Ecto neural progenitor cell (in vitro differentiated cells): Measurements from ENCODE around the gene GPAT3.
"Not testable (repeated sequence)": the region's sequence is repeated elsewhere in the genome, so short reads cannot be mapped to it uniquely, and the experiment has no call there.

Source experiments
- DNase-seq: peaks from one replicate; pipeline ENCODE4 v3.0.0-alpha.2; 2018; ENCODE audit warnings: low spot score

Gene GPAT3

DNA sequence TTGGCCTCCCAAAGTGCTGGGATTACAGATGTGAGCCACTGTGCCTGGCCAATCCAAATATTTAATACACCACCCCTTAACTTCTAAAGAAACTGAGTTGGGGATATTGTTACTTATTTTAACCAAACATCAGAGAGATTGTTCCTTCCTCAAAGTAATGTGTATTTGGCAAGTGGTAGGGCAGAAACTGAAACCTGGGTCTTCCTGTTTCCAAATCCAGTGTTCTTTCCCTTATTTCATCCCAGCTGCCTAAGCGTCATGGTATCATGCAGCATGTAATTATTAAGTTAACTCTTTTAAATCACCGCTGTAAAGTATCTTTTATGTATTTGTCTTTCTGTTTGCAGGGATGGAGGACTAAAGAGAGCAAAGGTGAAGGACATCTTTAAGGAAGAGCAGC is 68.4 kb downstream of the GPAT3 start:
- DNase-seq, result no peak

DNA sequence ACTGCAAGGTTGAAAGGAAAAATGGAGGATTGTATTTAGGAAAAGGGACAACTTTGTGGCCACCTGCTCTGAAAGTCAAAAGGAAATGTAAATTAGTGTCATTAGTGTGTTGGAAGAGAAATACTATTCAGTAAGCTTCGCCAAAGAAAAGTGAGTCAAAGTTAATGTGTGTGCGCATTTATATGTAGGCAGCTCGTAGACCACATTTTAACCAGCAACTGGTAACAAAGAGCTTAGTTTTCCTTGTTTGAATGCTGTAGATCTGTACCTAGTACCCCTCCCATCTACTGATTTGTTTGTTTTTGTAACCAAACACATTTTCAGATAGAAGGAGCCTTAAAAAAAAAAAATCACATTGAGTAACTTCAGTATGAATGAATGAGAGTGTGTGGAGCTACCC is 69.3 kb downstream of the GPAT3 start:
- DNase-seq, result no peak

DNA sequence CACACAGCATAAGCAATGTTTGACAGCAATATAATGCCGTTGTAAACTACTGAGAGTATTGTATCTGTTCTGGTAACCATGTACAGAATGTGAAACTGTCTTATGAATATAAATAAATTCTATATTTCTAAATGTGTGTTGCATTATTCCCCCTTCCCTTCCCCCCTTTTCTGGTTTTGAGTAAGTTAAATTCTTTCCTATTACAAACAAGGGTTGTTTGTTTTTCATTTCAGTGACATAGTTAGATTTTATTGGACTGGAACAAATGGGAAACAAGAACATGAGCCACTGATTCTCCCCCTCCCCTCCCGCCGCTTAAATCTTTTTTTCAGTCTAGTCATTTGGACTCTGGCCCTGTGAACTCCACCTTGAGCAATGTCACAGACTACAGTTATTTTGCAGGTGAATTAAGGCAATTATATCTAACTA is 69.8 kb downstream of the GPAT3 start:
- no peak for DNase-seq

DNA sequence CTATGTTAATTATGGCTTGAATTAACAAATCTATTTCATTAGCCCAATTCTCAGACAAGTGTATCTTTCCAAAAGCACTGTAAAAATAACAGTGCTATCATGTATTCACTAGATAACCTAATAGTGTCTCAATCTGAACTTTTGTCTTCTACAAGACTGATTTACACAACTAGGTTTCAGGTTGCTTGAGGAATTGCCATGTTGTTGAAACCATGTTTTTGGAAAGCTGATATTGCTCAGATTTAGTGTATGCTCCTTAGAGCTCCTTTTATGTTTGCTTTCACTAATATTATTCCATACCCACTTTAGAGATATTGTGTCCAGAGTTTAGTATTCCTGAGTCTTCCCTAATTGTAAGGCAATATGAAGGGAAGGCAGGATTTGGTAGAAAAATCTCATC is 70.6 kb downstream of the GPAT3 start:
- no peak for DNase-seq

DNA sequence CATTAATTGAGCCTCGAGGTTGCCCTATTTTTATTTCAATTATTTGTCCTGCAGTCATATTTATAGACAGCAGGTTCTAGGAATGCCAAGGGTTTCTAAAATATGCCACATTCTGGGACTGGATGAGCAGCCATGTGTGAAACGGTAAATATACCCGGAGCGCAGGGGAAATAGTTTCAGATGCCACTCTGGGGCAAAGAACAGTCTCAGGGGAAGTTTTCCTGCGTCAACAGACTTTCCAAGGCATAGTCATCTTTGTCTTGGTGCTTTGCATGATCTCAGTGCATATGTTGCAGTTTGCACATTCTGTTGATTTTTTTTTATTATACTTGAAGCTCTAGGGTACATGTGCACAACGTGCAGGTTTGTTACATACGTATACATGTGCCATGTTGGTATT is 71.0 kb downstream of the GPAT3 start:
- DNase-seq, result no peak

DNA sequence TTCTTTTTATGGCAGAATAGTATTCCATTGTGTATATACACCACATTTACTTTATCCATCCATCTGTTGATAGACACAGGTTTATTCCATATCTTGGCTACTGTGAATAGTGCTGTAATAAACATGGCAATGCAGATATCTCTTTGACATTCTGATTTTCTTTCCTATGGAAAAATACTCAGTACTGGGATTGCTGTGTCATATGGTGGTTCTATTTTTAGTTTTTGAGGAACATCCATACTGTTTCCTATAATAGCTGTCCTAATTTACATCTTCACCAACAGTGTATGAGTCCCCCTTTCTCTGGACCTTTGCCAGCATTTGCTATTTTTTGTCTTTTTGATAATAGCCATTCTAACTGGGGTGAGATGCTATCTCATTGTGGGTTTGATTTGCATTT is 73.5 kb downstream of the GPAT3 start:
- no peak for DNase-seq

DNA sequence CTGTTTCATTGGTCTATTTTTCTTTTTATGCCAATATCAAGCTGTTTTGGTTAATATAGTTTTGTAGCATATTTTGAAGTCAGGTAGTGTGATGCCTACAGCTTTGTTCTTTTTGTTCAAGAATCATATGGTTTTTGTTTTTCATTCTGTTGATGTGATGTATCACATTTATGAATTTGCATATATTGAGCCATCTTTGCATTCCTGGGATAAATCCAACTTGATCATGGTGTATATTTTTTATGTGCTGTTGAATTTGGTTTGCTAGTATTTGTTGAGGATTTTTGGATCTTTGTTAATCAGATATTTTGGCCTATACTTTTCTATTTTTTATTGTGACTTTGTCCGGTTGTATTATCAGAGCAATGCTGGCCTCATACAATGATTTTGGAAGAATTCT is 74.8 kb downstream of the GPAT3 start:
- DNase-seq, result no peak

DNA sequence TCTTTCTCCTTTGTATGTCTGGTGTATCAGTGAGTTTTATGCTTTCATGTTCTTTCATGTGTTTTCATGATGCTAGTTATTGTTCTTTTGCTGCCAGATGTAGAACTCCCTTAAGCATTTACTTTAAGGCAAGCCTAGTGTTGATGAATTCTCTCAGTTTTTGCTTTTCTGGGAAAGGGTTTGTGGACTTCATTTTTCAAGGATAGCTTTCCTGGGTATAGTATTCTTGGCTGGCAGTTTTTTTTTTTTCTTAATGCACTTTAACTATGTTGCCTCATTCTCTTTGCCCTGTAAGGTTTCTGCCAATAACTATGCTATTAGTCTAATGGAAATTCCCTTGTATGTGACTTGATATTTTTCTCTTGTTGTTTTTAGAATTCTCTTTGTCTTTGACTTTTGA is 77.1 kb downstream of the GPAT3 start:
- no peak for DNase-seq

DNA sequence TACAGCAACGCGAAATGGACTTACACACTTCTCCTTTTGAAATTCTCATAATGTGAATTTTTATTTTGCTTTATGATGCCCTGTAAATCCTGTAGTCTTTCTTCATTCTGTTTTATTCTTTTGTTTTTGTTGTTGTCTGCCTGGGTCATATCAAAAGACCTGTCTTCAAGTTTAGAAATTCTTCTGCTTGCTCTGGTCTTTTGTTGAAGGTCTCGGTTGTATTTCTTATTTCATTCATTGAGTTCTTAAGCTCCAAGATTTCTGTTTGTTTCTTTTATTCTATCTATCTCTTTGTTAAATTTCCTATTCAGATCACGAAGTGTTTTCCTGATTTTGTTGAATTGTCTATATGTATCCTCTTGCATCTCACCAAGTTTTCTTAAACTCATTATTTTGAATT is 78.1 kb downstream of the GPAT3 start:
- DNase-seq, result no peak

DNA sequence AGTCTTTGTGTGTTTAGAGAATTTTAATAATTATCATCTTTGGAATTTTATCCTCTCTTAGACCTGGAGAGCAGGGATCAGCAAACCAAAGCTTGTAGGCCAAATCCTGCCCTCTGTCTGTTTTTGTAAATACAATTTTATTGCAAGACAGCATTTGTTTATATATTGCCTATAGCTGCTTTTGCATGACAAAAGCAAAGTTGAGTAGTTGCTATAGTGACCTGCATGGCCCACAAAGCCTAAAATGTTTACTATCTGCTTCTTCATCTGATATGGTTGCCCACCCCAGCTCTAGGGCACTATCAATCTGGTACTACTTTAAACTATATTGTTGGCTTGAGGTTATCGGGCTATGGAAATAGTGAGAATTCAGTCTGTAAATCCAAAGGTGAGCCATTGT is 80.3 kb downstream of the GPAT3 start:
- no peak for DNase-seq

DNA sequence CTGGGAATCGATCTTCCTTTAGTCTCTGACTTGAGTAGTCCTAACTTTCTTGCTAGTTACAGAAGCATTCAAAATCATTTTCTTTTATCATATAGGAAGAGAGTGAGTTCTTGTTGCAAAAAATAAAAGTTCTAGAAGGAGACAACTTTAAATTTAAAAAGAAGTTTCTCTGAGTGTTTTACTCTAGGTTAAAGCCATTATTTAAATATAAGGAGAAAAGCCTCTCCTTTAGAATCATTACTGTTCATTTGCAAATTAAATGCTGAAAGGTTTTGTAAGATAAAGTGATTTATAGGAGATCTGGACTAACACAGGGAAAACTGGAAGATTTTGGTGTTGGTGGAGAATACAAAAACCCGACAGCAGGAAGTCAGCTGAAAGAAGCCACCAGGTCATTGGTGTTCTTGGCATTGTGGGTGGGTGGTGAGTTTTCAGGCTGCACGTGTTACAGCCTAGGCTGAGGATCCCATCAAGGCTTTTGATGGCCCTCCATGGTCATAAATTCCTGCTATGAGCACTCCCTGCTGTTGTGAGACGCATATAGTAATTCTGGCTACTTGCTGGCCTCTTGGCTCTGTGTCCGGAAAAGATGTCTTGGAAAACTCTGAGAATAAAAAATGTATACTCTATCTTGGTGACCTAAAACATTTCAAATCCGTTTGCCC is 81.6 kb downstream of the GPAT3 start:
- DNase-seq, result no peak

DNA sequence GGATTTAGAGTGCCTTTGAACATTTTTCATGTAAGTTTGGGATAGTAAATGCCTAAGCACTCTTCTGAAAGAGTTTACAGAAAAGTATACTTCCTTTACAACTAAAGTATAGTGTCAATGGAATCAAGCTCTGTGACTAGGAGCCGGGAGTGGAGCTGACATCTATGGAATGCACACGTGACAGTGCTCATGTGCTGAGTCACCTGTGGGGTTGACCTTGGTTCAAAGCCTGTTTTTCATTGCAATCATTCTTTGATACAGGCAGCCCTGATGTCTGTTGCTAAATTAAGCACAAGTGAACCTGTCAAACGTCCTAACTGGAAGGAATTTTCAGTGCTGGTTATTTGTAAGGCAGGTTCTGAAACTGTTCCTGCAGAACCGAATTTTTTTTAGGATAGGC is 82.5 kb downstream of the GPAT3 start:
- no peak for DNase-seq

DNA sequence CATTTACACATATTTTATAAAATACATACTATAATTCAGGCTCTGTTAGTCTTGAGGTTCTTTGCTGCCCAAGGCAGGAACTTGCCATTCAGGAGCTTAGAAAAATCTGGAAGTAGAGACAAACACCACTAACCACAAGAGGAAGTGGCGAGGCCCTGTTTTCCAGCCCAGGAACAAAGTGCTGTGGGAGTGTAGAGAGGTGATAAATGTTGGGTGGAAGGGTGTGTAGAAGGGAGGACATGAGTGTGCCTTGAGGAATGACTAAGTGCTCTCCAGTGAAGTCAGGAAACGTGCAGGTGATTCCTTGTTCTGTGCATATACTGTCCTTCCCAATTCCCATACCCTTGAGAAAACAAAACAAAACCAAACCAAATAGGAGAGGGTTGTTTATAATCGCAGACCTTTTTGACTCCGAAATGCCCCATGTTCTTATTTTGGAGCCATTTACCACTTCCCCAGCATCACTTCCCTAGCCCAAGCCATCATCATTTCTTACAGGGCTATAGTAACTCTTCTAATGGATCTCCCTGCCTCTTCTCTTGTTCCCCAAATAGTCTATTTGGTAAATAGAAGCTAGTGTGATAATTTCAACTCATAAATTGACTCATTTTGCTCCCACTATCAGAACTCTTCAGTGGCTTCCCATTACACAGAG is 83.2 kb downstream of the GPAT3 start:
- DNase-seq, result no peak

DNA sequence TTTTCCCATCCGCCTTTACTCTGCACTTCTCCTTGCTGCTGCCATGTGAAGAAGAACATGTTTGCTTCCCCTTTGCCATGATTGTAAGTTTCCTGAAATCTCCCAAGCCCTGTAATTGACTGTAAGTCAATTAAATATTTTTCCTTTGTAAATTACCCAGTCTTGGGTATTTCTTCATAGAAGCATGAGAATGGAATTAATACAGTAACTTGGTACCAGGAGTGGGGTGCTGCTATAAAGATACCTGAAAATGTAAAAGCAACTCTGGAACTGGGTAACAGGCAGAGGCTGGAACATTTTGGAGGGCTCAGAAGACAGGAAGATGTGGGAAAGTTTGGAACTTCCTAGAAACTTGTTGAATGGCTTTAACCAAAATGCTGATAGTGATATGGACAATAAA is 86.2 kb downstream of the GPAT3 start:
- DNase-seq, result not testable (repeated sequence)

DNA sequence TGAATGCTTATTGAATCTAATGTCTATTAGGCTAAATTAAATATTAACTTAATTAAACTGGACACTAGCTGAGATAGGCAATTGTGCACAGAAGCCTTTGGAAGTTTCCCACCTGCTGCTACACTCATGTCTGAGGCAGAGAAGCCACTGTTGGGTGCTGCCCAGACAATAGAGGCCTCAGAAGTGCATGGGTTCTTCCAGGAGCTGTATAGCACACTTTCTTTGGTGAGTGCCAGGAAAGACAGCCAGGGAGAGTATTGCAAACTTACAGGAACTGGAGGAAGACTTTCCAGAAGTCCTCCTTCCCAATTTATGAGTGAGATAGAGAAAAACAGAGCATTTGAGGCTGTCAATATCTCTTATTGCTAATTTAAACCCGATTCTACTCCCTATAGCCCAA is 89.9 kb downstream of the GPAT3 start:
- no peak for DNase-seq

DNA sequence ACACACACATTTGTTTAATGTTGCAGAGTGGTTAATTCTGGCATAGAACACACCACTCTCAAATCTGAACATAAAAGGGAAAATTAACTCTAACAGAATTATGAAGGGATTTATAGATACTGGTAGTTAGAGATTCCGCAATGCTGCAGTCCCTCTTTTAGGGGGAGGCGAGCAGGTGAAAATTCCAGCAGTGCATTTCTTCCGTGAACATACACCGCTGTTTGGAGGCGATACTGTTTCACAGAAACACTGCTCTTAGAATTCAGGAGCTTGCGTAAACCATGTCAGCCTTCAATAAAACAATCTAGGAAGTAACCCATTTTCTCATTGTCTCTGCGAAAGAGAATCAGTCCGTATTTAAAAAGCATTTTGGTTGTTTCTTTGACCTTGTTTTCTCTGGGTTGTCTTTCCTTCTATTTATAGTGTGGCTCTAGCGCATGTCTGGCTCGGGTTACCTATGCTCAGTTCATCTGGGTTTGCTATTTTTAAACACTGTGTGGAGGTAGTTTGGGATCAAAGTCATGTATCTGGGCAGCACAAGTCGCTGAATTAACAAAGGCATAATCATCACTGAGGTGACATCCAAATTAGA is 90.4 kb downstream of the GPAT3 start:
- no peak for DNase-seq

DNA sequence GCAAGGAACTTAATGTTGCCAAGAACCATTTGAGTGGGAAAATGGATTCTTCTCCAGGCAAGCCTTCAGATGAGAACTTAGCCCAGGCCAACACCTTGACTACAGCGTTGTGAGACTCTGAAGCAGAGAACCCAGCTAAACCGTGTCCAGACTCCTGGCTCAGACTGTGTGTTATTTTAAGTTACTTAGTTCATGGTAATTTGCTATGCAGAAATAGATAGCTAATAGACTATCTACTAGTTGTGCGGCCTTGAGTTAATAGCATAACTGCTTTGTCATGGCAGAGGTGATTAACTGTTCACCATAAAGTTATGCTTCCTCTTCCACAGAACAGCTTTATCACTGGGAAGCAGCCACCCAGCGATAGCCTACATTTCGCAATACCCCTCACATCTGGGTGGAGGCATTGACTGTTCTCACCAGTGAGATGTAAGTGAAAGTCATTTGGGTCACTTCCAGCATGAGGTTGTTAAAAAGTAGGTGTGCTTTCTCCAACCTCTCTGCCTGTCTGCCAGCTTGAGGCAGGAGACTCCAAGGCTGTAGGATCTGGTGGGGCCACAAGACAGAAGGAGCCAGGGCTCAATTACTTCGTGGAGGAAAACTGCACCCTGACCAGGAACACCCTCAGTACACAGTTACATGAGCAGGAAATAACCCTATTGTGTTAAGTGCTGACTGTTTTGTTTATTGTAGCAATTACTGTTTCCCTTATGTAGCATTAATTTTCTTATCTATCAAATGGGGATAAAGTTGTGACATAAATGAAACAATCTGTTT is 94.2 kb downstream of the GPAT3 start:
- DNase-seq, result no peak

DNA sequence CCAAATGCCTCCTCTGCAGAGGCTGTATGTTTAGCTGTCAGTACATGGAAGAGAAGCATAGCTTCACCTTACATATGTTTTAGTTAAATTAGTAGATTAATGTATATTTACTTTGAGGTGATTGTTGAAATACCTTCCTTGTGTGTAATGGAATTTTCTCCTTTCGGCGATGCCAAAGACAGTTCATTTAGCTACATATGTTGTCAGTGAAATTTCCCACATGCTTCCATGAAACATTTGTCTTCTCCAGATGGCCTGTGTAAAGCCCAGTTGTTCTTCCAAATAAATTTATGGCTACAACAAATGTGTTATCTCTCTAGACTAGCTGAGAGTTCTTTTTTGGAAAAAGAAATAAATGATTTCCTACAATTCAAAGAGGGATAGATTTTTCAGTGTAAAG is 95.2 kb downstream of the GPAT3 start:
- no peak for DNase-seq

DNA sequence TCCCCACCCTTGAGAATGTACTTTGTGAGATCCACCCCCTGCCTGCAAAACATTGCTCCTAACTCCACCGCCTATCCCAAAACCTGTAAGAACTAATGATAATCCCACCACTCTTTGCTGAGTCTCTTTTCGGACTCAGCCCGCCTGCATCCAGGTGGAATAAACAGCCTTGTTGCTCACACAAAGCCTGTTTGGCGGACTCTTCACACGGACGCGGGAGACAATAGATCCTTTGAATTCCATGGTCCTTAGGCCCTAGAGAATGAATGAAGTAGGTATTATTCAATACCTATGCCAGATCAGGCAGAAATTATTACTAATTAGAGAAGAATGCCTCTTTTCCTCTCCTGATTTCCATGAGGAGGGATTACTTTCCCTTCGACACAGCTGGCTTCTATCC is 101.0 kb downstream of the GPAT3 start:
- DNase-seq, result no peak

DNA sequence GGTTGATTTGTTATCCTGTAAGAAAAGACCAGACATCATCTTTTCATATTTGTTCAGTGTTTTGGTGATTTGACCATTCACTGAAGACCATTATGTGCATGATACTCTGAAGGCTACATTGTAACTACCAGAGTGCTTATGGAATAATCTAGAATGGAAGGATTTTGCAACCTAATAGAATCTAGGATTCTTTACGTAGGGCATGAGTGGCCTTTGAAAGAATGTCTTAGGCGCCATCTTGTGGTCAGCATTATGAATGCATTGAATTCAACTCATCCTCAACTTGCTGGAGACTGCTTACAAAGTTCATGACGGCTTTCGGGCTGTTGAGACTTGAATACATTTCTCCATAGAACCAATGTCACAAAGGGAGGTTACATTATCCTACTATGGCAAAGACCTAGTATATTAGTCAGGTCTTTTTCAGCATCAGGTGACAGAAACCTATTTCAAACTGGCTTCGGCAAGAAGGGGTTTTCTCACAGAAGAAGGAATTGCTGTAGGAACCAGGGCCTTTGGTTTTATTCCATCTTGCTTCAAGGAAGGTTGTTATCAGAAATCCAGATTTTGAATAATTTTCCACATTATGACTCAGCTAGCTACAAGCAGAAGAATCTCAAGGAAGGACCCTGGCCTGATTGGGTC is 104.1 kb downstream of the GPAT3 start:
- DNase-seq, result peak; percentile 53

DNA sequence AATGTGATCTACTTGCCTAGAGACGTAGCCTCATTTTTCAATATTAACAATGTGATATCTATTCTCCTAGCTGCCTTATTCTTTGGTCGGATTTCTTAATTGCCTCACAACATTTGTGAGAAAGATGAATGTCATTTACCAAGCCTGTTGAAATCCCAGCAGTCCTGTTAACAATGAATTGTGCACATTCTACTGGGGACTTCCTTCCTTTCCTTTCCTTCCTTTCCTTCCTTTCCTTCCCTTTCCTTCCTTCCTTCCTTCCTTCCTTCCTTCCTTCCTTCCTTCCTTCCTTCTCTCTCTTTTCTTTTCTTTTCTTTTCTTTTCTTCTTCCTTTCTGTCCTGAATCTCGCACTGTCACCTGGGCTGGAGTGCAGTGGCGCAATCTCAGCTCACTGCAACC is 107.1 kb downstream of the GPAT3 start:
- no peak for DNase-seq
